Pancreas (tissue), 10 donors: Measurements from ENCODE around the gene BCAR3. TPM values are rescaled to one million over a fixed set of nuclear protein-coding genes. Genes with fewer than 3 reads are reported as not detected.

Experiments used
- ATAC-seq, 4 donors: fragments of 200-7000 bp; cut with Tn5 transposase; one replicate each; pipeline versions ENCODE4 v1.8.0 to v1.9.1; 2020; ENCODE audit warnings: mild to moderate bottlenecking in 4 of 4, moderate library complexity in 4 of 4
- DNase-seq, 6 donors: peaks; one replicate each; pipeline ENCODE4 v3.0.0-alpha.2; 2020
- FAIRE-seq: peaks from 2 replicates; lab custom pipeline; 2012; peaks lifted over from hg19 to GRCh38; lab: Jason Lieb, UNC
- H3K27ac ChIP-seq, 4 donors: fragments of 200-600 bp; sonication (generic); 1 replicate in 3 of 4; 2 replicates in 1 of 4; pipeline versions ENCODE4 v1.5.0 to v1.8.0; 2020
- H3K27me3 ChIP-seq, 4 donors: fragments of 200-600 bp; one replicate each; pipeline ENCODE4 v1.8.0; 2021
- H3K36me3 ChIP-seq, 3 donors: fragments of 200-600 bp; sonication (generic) in 1 of 3; one replicate each; pipeline versions ENCODE4 v1.5.0 to v1.8.0; 2020 to 2021
- H3K4me1 ChIP-seq, 3 donors: fragments of 200-600 bp; one replicate each; pipeline ENCODE4 v1.8.0; 2021
- H3K4me3 ChIP-seq, 4 donors: fragments of 200-600 bp; sonication (generic) in 2 of 4; one replicate each; pipeline versions ENCODE4 v1.5.0 to v1.8.0; 2020 to 2021
- H3K9me3 ChIP-seq, 4 donors: fragments of 200-600 bp; one replicate each; pipeline ENCODE4 v1.8.0; 2021
- WGBS, 2 donors: extraction: QIAGEN DNeasy Blood & Tissue Kit; methylation state at CpG; one replicate each; pipeline ENCODE4 v1.1.7; 2013; 5-methylcytosine and 5-hydroxymethylcytosine counted together
- intact Hi-C, 3 donors: fragments of 100-400 bp; cut with DNase I; formaldehyde crosslinking; loops; one replicate each; pipeline versions ENCODE4 v1.11.1 to v1.14.2; 2022
- polyA plus RNA-seq, 2 donors: library from polyadenylated mRNA; stranded (reverse); fragments of 200-250 nt; gene quantifications; one replicate each; pipeline ENCODE4 v1.2.3, GENCODE V29; 2013
- total RNA-seq, 6 donors: library from RNA; stranded (reverse); fragmentation: NEBNext Ultra II Directional in 4 of 6; extraction: Animal tissue kit (Norgen Biotek cat#: 25700) in 4 of 6; gene quantifications; one replicate each; pipeline versions ENCODE4 v1.2.1 to v1.2.4, GENCODE V29; 2021 to 2023
- TF ChIP-seq, protein P1 (sequence below), 4 donors: fragments of 200-600 bp; sonication (generic) in 3 of 4; IDR thresholded peaks; one replicate each; pipeline versions ENCODE4 v1.5.0 to v1.8.0; 2021; ENCODE audit warnings: antibody characterized with exemption in 4 of 4
- donor health status: healthy with polysubstance abuse.
- donor health status: DM: no; HTN: no; CAD: no; lungs with moderate emphysema.
- donor health status: DM: no; HTN: no; CAD: no.
- donor health status: control.
- donor health status: control.
- donor health status: Bipolar disorder and iron deficiency.
- donor health status: DM: yes; HTN: yes; CAD: no.
- donor health status: DM: no; HTN: no; CAD: no.
- donor health status: DM: no; HTN: no; CAD: no.
- donor health status: DM: yes; HTN: yes; CAD: no.

The BCAR3 gene
- total and polyA plus RNA-seq, 8 donors, result 2.4 to 8.2 (median 4.9) TPM

DNA sequence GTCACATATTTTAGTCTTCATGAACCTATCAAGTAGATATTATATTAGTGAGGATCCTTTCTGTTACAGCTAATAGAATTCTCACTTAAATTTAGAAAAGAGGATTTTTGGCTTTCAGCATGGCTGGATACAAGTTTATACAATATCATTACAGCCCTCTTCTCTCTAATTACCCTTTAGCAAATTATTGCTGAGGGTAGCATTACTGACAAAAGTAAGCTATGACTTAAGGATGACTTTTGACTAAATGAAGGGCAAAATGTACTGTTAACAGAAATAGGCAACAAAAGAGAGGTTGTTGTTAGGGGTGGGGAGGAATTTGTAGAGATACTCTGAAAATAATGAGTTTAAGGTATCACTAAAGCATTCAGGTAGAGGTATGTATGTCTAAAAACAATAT lies 148.0 kb downstream of the BCAR3 start:
- Histone ChIP-seq H3K4me3 (no peak overlapping the region), H3K36me3 (no peaks in the 10 kb centered on the region), H3K4me1 (peaks cover 0 to 9% (median 4%) of the 10 kb centered on the region in 3 donors), H3K27ac (no peak overlapping the region), H3K27me3 (no peaks in the 10 kb centered on the region), H3K9me3 (no peaks in the 10 kb centered on the region)
- no peak for DNase-seq
- no peak for FAIRE-seq
- intact Hi-C loops, result no loop called here
- TF ChIP-seq, protein P1, sequence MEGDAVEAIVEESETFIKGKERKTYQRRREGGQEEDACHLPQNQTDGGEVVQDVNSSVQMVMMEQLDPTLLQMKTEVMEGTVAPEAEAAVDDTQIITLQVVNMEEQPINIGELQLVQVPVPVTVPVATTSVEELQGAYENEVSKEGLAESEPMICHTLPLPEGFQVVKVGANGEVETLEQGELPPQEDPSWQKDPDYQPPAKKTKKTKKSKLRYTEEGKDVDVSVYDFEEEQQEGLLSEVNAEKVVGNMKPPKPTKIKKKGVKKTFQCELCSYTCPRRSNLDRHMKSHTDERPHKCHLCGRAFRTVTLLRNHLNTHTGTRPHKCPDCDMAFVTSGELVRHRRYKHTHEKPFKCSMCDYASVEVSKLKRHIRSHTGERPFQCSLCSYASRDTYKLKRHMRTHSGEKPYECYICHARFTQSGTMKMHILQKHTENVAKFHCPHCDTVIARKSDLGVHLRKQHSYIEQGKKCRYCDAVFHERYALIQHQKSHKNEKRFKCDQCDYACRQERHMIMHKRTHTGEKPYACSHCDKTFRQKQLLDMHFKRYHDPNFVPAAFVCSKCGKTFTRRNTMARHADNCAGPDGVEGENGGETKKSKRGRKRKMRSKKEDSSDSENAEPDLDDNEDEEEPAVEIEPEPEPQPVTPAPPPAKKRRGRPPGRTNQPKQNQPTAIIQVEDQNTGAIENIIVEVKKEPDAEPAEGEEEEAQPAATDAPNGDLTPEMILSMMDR (IDR thresholded peaks at IDR 0.05), result no peak
- no peak for ATAC-seq

DNA sequence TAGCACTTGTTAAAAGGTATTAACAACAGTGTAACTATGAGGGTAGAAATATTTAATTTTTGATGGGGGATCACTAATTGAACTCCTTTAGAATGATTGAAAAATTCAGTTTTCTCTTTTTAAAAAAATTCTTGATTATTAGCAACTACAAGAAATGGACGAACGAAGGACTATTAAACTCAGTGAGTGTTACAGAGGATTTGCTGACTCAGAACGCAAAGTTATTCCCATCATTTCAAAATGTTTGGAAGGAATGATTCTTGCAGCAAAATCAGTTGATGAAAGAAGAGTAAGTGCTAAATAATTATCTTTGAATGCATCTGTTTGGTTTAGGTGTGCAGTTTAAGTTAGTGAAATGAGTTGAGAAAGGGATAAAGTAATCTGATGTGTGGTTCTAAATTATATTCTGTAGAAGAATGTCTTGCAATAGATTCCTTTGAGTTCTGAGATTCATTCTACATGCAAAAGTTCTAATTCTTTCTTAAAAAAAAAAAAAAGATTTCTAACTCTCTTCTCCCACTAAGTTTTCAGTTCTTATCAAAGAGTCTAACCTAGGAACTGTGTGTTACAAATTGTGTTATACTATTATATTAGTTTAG lies 148.8 kb downstream of the BCAR3 start:
- WGBS, 2 donors, result 96 to 98% methylated on average over 3 of the region's 3 CpGs
- FAIRE-seq, result no peak

DNA sequence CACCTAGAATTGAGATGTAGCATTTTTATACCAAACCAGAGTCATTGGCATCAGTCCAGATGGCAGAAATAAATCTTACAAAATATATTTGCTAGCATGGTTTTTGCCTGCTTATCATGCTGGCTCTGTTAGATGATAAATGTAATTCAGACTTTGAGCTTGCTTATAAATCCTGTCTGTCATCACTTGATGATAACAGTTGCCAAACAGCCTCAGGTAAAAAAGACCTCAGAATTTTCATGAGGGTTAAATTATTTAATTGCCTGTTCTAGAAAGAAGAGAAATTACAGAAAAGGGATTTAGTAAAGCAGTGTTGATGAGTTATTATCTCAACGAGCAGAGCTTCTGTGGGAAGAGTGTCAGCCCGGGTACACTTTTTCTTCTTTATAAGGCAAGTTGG lies 150.4 kb downstream of the BCAR3 start:
- peaks cover 0 to 9% (median 4%) of the 10 kb centered on the region in 3 donors for H3K4me1 ChIP-seq
- no peaks in the 10 kb centered on the region for H3K27me3 ChIP-seq
- DNase-seq, result no peak
- no peak for ATAC-seq
- 37 to 50% methylated on average over 2 of the region's 2 CpGs for WGBS, 2 donors
- no peak overlapping the region for H3K4me3 ChIP-seq
- TF ChIP-seq, protein P1 (IDR thresholded peaks at IDR 0.05), result no peak
- intact Hi-C loops, result no loop called here
- FAIRE-seq, result peak; percentile 32
- H3K36me3 ChIP-seq, result no peaks in the 10 kb centered on the region
- no peak overlapping the region for H3K27ac ChIP-seq
- no peaks in the 10 kb centered on the region for H3K9me3 ChIP-seq

More for the DNA sequence above, 148.8 kb downstream of the BCAR3 start:
- TF ChIP-seq, protein P1 (IDR thresholded peaks at IDR 0.05), result no peak
- Histone ChIP-seq H3K27me3 (no peaks in the 10 kb centered on the region), H3K4me3 (no peak overlapping the region), H3K9me3 (no peaks in the 10 kb centered on the region), H3K36me3 (no peaks in the 10 kb centered on the region), H3K4me1 (peaks cover 0 to 9% (median 4%) of the 10 kb centered on the region in 3 donors), H3K27ac (no peak overlapping the region)
- DNase-seq (no peak), ATAC-seq (no peak)
- intact Hi-C loops, result no loop called here

DNA sequence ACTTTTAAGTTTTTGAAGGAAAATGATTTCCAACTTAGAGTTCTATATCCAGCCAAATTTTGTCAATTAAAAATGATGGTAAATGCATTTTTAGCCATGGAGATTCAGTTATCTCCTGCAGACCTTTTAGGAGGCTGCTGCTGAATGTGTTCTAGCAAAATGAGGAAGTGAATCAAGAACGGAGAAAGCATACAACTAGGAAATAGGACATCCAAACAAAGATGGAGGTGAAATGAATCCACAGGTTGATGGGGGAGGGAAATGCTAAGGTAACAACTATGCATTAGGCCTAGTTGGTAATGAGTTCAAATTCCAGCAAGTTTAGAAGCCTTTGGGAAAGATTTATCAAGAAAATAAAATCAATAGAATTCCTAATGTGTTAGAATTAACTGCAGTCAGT lies 153.2 kb downstream of the BCAR3 start:
- Histone ChIP-seq H3K4me3 (no peak overlapping the region), H3K4me1 (peaks cover 4 to 9% (median 6%) of the 10 kb centered on the region in 3 donors), H3K27me3 (no peaks in the 10 kb centered on the region), H3K9me3 (no peaks in the 10 kb centered on the region), H3K27ac (no peak overlapping the region), H3K36me3 (no peaks in the 10 kb centered on the region)
- 90 to 94% methylated on average over 1 of the region's 1 CpG for WGBS, 2 donors
- FAIRE-seq (no peak), ATAC-seq (no peak), DNase-seq (no peak)
- TF ChIP-seq, protein P1 (IDR thresholded peaks at IDR 0.05), result no peak
- intact Hi-C loops, result no loop called here

DNA sequence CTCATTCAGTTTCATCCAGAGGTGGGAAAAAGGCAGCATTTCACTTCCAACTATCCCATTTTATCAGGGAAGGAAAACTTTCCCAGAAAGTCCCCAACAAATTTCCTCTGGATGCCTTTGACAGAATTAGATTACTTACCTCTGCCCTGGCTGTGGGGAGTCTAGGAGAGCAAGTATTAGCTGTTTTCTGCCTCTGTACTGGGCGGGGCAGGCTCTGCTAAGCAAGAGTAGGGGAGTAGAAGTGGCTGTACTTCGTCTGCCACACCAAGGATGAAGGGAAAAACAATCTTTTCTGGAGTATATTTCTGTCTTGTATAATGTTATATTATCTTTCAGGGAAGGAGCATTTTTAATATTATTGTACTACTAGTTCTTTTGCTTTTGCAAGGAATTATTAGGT lies 155.2 kb downstream of the BCAR3 start:
- TF ChIP-seq, protein P1 (IDR thresholded peaks at IDR 0.05), result no peak
- H3K4me3 ChIP-seq, result no peak overlapping the region
- no peaks in the 10 kb centered on the region for H3K9me3 ChIP-seq
- FAIRE-seq (no peak), DNase-seq (no peak), ATAC-seq (no peak)
- no peaks in the 10 kb centered on the region for H3K36me3 ChIP-seq
- 86 to 89% methylated on average over 2 of the region's 2 CpGs for WGBS, 2 donors
- peaks cover 4 to 8% (median 6%) of the 10 kb centered on the region in 3 donors for H3K4me1 ChIP-seq
- intact Hi-C loops, result no loop called here
- H3K27ac ChIP-seq, result no peak overlapping the region
- no peaks in the 10 kb centered on the region for H3K27me3 ChIP-seq
